ENCODE data around the gene ELAVL1. TPM values are rescaled to one million over a fixed set of nuclear protein-coding genes. Genes with fewer than 3 reads are reported as not detected.
A peak's percentile ranks its signal among the peaks of the same experiment; 100 is the strongest.

The ELAVL1 gene
- total and polyA plus RNA-seq, 9 of the 15 experiments (the other 6 are each of a cell fraction or from before 2014, with no cell fraction given), result 4.3 to 172 (median 69.2) TPM

DNA sequence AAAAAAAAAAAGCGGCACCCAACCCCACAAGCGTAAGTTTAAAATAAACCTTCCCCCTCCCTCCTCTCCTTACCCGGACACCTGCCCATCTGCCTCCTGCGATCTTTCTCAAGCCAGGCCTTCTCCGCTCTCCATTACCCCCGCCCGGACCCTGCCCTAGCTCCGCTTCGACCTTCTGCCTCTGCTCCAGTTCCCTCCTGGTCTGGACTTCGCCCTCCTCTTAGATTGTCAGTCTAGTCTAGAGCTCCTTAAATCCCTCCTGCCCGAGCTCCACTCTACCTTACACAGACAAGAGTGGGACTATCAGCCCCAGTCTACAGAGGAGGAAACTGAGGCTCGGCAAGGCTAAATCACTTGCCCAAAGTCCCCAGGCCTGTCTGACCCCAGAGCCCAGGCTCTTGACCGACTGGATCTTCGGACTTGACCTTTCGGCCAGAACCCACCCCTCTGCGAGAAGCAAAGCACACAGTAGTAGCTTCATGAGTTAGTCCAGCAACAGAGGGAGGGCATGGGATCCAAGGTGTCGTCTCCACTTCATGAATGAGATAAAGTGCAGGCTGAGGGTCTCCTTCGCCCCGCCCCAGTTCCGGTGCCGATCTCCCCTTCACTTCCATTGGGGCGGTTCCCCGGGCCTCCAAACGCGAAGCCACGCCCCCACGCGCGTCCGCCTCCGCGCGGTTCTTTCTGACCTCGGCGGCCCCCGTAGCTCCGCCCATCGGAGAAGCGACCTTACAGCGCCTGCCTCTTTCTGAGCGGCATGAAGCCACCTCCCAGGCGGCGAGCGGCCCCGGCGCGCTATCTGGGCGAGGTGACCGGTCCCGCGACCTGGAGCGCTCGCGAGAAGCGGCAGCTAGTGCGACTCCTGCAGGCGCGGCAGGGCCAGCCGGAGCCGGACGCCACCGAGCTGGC lies 85.6 kb downstream of the ELAVL1 start, which contains the start of gene SNAPC2 (continued):
- no peak for TF ChIP-seq TCF7L2 (IDR thresholded peaks at IDR 0.05; ENCODE audit: low read depth, low read length)
- TF ChIP-seq GABPB2 (CRISPR knock-in tag; conservative IDR thresholded peaks at IDR 0.05), result no peak
- no peak for TF ChIP-seq ZNF232 (CRISPR knock-in tag; IDR thresholded peaks at IDR 0.05)
- peak; percentile 78; the same call in 1 of the 2 replicates for TF ChIP-seq KDM2B (CRISPR knock-in tag; IDR thresholded peaks at IDR 0.05)
- TF ChIP-seq RAD51 (IDR thresholded peaks at IDR 0.05; ENCODE audit: borderline replicate concordance, low read depth), result no peak
- TF ChIP-seq, protein P1, sequence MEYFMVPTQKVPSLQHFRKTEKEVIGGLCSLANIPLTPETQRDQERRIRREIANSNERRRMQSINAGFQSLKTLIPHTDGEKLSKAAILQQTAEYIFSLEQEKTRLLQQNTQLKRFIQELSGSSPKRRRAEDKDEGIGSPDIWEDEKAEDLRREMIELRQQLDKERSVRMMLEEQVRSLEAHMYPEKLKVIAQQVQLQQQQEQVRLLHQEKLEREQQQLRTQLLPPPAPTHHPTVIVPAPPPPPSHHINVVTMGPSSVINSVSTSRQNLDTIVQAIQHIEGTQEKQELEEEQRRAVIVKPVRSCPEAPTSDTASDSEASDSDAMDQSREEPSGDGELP (CRISPR knock-in tag; IDR thresholded peaks at IDR 0.05; ENCODE audit: borderline replicate concordance), result peak; percentile 36; the same call in 1 of the 2 replicates
- TF ChIP-seq PHB2 (IDR thresholded peaks at IDR 0.05; ENCODE audit: low read depth), result no peak
- TF ChIP-seq SNIP1 (IDR thresholded peaks at IDR 0.05; ENCODE audit: low read depth), result no peak
- no peak for TF ChIP-seq SMARCE1 (IDR thresholded peaks at IDR 0.05)
- no peak for TF ChIP-seq ZFP36 (IDR thresholded peaks at IDR 0.05; ENCODE audit: low read depth, low read length, partially characterized antibody)
- no peak for TF ChIP-seq ZNF224 (CRISPR knock-in tag; IDR thresholded peaks at IDR 0.05)
- TF ChIP-seq ZNF175 (CRISPR knock-in tag; IDR thresholded peaks at IDR 0.05; ENCODE audit: low read depth), result no peak
- TF ChIP-seq, protein P2, sequence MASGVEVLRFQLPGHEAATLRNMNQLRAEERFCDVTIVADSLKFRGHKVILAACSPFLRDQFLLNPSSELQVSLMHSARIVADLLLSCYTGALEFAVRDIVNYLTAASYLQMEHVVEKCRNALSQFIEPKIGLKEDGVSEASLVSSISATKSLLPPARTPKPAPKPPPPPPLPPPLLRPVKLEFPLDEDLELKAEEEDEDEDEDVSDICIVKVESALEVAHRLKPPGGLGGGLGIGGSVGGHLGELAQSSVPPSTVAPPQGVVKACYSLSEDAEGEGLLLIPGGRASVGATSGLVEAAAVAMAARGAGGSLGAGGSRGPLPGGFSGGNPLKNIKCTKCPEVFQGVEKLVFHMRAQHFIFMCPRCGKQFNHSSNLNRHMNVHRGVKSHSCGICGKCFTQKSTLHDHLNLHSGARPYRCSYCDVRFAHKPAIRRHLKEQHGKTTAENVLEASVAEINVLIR (CRISPR knock-in tag; IDR thresholded peaks at IDR 0.05), result no peak
- no peak for TF ChIP-seq ZBED1 (IDR thresholded peaks at IDR 0.05)
- TF ChIP-seq TEAD4 (IDR thresholded peaks at IDR 0.05; ENCODE audit: low read length), result no peak
- no peak for TF ChIP-seq TEAD4 (CRISPR knock-in tag; IDR thresholded peaks at IDR 0.05; ENCODE audit: borderline replicate concordance)
- TF ChIP-seq, protein P3, sequence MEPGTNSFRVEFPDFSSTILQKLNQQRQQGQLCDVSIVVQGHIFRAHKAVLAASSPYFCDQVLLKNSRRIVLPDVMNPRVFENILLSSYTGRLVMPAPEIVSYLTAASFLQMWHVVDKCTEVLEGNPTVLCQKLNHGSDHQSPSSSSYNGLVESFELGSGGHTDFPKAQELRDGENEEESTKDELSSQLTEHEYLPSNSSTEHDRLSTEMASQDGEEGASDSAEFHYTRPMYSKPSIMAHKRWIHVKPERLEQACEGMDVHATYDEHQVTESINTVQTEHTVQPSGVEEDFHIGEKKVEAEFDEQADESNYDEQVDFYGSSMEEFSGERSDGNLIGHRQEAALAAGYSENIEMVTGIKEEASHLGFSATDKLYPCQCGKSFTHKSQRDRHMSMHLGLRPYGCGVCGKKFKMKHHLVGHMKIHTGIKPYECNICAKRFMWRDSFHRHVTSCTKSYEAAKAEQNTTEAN (CRISPR knock-in tag; IDR thresholded peaks at IDR 0.05), result no peak
- TF ChIP-seq, protein P4, sequence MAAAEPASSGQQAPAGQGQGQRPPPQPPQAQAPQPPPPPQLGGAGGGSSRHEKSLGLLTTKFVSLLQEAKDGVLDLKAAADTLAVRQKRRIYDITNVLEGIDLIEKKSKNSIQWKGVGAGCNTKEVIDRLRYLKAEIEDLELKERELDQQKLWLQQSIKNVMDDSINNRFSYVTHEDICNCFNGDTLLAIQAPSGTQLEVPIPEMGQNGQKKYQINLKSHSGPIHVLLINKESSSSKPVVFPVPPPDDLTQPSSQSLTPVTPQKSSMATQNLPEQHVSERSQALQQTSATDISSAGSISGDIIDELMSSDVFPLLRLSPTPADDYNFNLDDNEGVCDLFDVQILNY (CRISPR knock-in tag; IDR thresholded peaks at IDR 0.05), result no peak
- TF ChIP-seq FIP1L1 (IDR thresholded peaks at IDR 0.05; ENCODE audit: low read depth, low read length, poor library complexity, severe bottlenecking), result peak; percentile 87
- TF ChIP-seq TCF3 (CRISPR knock-in tag; IDR thresholded peaks at IDR 0.05), result no peak
- TF ChIP-seq PCBP1 (IDR thresholded peaks at IDR 0.05; ENCODE audit: low read depth, low read length, poor library complexity, severe bottlenecking), result peak; percentile 86
- no peak for TF ChIP-seq NELFE (IDR thresholded peaks at IDR 0.05; ENCODE audit: insufficient read depth, insufficient read length)
- peak; percentile 79 for TF ChIP-seq ATF7 (IDR thresholded peaks at IDR 0.05)
- TF ChIP-seq HNRNPLL (IDR thresholded peaks at IDR 0.05; ENCODE audit: low read depth, low read length, poor library complexity, severe bottlenecking), result no peak
